Activated CD4-positive, alpha-beta memory T cell treated with anti-CD3 and anti-CD28 coated beads, Interleukin-2, amount 10 ng/mL, durations not matched to agents 7 days and 5 days (primary cell): ENCODE measurements around the gene PANX1. TPM values are rescaled to one million over a fixed set of nuclear protein-coding genes. Genes with fewer than 3 reads are reported as not detected.
A peak's percentile ranks its signal among the peaks of the same experiment; 100 is the strongest.
"Not testable (repeated sequence)": the region's sequence is repeated elsewhere in the genome, so short reads cannot be mapped to it uniquely, and the experiment has no call there.

Experiments used
- CTCF ChIA-PET: fragments of 350-600 bp; sonication (Branson Sonifier 250); formaldehyde crosslinking; loops from one replicate; lab custom pipeline; 2021; ENCODE audit warnings: antibody characterized with exemption, inconsistent platforms; lab: Charles Lee
- POLR2A ChIA-PET: fragments of 350-600 bp; sonication (Branson Sonifier 250); formaldehyde crosslinking; loops from one replicate; lab custom pipeline; 2021; ENCODE audit warnings: antibody characterized with exemption; lab: Charles Lee
- DNase-seq: peaks from one replicate; pipeline ENCODE4 v3.0.0-alpha.2; 2020
- H3K27ac Mint-ChIP-seq: one replicate; pipeline ENCODE4 v1.8.0; 2021; ENCODE audit warnings: mild to moderate bottlenecking, mixed read lengths
- H3K27me3 Mint-ChIP-seq: one replicate; pipeline ENCODE4 v1.8.0; 2021; ENCODE audit warnings: mixed read lengths
- H3K36me3 Mint-ChIP-seq: one replicate; pipeline ENCODE4 v1.8.0; 2021; ENCODE audit warnings: low read depth, mixed read lengths
- H3K4me1 Mint-ChIP-seq: one replicate; pipeline ENCODE4 v1.8.0; 2021; ENCODE audit warnings: mixed read lengths
- H3K4me3 Mint-ChIP-seq: one replicate; pipeline ENCODE4 v1.8.0; 2021; ENCODE audit warnings: mild to moderate bottlenecking, mixed read lengths
- H3K9me3 Mint-ChIP-seq: one replicate; pipeline ENCODE4 v1.8.0; 2021; ENCODE audit warnings: mixed read lengths
- total RNA-seq, 2 experiments: library from RNA; stranded (reverse); gene quantifications; one replicate each; pipeline ENCODE4 v1.2.3, GENCODE V29; 2021

Gene PANX1
- total RNA-seq, 2 experiments from 2014 or later: 13.7 to 13.9 TPM

DNA sequence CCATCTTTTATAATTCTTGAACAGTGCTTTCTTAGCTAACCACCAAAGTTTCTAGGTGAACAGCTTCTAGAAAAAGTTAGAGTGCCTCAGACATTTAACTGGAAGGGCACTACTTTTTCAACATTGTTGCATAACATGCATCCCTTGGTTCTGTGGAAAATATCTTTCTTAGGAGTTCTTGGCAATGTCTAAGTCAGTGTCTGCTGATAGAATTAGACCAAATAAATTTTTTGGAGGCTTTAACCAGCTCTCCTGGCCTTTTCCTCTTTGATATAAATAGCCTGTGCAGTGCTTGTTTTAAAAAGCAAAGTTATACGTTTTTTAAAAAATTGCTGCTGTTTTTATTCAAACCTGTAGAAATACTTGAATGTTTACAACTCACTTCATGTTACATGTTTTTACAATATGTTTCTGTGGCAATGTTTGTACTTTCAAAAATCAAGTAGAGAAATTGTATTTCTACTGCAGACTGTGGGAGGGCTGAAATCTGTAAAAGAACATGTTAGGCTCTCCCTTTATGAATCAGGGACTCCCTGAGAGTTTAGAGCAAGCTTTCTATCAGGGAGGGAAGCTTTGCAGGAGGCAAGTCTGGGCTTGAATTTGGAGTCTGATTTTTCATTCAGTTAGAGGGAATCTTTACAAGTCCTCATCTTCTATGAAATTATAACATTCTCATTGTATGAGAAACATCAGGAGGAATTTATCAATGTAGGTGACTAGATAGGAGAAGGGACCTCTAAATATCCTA, 16.3 kb upstream of the PANX1 start:
- Mint-ChIP-seq H3K27ac (no peak overlapping the region), H3K9me3 (peaks cover 2% of the 10 kb centered on the region), H3K36me3 (no peaks in the 10 kb centered on the region), H3K4me3 (no peak overlapping the region), H3K27me3 (peaks cover 12% of the 10 kb centered on the region), H3K4me1 (no peaks in the 10 kb centered on the region)
- POLR2A ChIA-PET: no interaction called here
- no peak for DNase-seq
- CTCF ChIA-PET: no interaction called here

DNA sequence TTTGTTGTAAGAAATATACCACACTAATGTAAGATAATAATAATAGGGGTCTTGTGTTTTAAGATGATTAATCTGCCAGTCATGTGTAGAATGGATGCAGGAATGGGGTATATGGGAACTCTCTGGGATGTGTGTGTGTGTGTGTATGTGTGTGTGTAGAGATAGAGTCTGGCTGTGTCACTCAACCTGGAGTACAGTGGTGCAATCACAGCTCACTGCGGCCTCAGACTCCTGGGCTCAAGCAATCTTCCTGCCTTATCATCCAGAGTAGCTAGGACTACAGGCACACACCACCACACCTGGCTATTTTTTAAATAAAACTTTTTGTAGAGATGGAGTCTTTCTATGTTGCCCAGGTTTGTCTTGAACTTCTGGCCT, 11.5 kb upstream of the PANX1 start:
- H3K27me3 Mint-ChIP-seq: peaks cover 8% of the 10 kb centered on the region
- no peaks in the 10 kb centered on the region for H3K9me3 Mint-ChIP-seq
- POLR2A ChIA-PET: no interaction called here
- CTCF ChIA-PET: no interaction called here
- no peak for DNase-seq
- no peak overlapping the region for H3K27ac Mint-ChIP-seq
- no peaks in the 10 kb centered on the region for H3K4me1 Mint-ChIP-seq
- no peak overlapping the region for H3K4me3 Mint-ChIP-seq
- H3K36me3 Mint-ChIP-seq: no peaks in the 10 kb centered on the region

DNA sequence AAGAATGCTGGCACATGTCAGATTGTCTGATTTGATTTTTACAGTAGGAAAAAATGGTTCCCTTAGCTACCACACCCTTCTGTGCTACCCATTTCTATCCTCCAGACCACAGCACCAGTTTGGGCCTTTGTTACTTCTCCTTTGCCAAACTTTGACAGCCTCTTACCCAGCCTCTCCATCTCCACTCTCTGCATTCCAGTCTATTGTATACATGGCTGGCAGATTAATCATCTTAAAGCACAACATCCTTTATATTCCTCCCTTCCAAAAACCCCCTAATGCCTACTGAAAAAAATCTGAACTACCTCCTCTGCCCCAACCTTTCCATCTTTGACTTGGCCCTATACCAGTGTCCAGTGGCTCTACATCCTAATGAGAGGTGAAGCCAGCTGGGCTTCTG, 10.8 kb upstream of the PANX1 start:
- H3K27ac Mint-ChIP-seq: no peak overlapping the region
- H3K9me3 Mint-ChIP-seq: no peaks in the 10 kb centered on the region
- no peaks in the 10 kb centered on the region for H3K4me1 Mint-ChIP-seq
- no peaks in the 10 kb centered on the region for H3K36me3 Mint-ChIP-seq
- H3K4me3 Mint-ChIP-seq: no peak overlapping the region
- ChIA-PET POLR2A (no interaction called here), CTCF (no interaction called here)
- DNase-seq: no peak
- H3K27me3 Mint-ChIP-seq: peaks cover 8% of the 10 kb centered on the region

DNA sequence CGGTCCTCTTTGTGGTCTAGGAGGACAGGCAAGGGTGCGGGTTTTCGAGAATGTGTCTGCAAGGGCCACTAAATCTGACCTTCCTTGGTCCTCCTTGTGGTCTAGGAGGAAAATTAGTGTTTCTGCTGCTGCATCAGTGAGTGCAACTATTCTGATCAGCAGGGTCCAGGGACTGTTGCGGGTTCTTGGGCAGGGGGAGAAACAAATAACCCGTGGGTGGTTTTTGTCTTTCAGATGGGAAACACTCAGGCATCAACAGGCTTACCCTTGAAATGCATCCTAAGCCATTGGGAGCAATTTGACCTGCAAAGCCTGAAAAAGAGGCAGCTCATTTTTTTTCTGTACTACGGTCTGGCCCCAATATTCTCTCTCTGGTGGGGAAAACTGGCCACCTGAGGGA, 9.0 kb upstream of the PANX1 start:
- H3K4me1 Mint-ChIP-seq, H3K36me3 Mint-ChIP-seq, DNase-seq, CTCF ChIA-PET, H3K27me3 Mint-ChIP-seq, POLR2A ChIA-PET, H3K27ac Mint-ChIP-seq, H3K9me3 Mint-ChIP-seq, H3K4me3 Mint-ChIP-seq: not testable (repeated sequence)

DNA sequence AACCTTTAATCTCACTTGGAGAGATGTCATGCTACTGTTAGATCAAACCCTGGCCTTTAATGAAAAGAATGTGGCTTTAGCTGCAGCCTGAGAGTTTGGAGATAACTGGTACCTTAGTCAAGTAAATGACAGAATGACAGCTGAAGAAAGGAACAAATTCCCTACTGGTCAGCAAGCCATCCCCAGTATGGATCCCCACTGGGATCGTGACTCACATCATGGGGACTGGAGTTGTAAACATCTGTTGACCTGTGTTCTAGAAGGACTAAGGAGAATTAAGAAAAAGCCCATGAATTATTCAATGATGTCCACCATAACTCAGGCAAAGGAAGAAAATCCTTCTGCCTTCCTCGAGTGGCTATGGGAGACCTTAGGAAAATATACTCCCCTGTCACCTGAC, 8.1 kb upstream of the PANX1 start:
- H3K9me3 Mint-ChIP-seq, H3K4me3 Mint-ChIP-seq, H3K27me3 Mint-ChIP-seq, DNase-seq, POLR2A ChIA-PET, H3K36me3 Mint-ChIP-seq, H3K4me1 Mint-ChIP-seq, H3K27ac Mint-ChIP-seq, CTCF ChIA-PET: not testable (repeated sequence)

DNA sequence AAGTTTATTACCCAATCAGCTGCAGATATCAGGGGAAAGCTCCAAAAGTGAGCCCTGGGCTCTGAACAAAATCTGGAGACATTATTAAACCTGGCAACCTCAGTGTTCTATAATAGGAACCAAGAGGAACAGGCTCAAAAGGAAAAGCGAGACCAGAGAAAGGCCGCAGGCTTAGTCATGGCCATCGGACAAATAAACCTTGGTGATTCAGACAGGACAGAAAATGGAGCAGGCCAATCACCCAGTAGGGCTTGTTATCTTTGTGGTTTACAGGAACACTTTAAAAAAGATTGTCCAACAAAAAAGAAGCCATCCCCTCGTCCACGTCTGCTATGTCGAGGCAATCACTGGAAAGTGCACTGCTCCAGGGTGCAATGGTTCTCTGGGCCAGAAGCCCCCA, 7.7 kb upstream of the PANX1 start:
- Mint-ChIP-seq H3K36me3 (no peaks in the 10 kb centered on the region), H3K4me3 (no peak overlapping the region), H3K27me3 (no peaks in the 10 kb centered on the region), H3K27ac (no peak overlapping the region), H3K9me3 (peaks cover 3% of the 10 kb centered on the region), H3K4me1 (no peaks in the 10 kb centered on the region)
- no peak for DNase-seq
- CTCF ChIA-PET: no interaction called here
- POLR2A ChIA-PET: no interaction called here

DNA sequence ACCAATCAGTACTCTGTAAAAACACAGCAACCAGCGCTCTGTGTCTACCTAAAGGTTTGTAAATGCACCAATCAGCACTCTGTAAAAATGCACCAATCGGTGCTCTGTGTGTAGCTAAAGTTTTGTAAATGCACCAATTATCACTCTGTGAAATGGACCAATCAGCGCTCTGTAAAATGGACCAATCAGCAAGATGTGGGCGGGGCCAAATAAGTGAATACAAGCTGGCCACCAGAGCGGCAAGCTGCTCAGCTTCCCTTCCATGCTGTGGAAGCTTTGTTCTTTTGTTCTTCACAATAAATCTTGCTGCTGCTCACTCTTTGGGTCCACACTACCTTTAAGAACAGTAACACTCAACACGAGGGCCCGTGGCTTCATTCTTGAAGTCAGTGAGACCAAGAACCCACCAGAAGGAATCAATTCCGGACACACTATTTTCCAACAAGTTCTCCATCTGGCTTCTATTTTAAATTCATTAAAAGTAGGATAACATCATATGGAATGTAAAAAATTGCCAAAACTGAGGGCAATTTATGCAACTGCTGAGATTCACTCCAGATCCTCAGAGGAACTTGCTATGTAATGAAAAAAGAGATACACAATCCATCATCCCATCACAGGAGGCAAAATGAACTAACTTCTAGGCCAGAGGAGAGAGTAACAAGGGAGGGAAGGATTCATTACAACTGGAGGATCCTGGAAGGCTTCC, 3.1 kb upstream of the PANX1 start:
- POLR2A ChIA-PET: no interaction called here
- Mint-ChIP-seq H3K9me3 (peaks cover 3% of the 10 kb centered on the region), H3K27me3 (no peaks in the 10 kb centered on the region), H3K27ac (no peak overlapping the region), H3K4me1 (peaks cover 15% of the 10 kb centered on the region), H3K36me3 (no peaks in the 10 kb centered on the region), H3K4me3 (no peak overlapping the region)
- CTCF ChIA-PET: no interaction called here
- no peak for DNase-seq

DNA sequence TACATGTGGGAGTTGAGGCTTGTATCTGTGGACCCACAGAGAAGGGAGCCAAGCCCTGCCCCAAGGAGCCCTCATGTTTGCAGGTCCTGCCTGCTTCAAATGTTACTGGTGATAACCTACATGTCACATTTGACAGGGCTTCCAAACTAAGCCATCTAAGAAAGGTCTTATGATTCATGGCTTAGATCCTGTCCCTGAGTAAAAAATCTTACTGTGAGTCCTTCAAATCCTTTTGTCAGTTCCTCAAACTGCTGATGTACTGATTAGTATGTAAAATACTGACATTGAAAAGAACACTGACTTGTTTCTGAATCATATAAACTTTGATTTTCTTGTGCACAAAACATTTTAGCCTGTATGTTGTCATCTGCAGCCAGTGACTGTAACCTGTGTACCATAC, 1.0 kb upstream of the PANX1 start:
- ChIA-PET POLR2A (interaction anchor here (0.7 to 3.0 kb wide), 7 partner anchors 16 to 1663 kb away, joined by 3 to 26 read pairs (median 8); partner anchors contain the start of genes ANKRD49, C11orf54, CEP57 and MED17), CTCF (interaction anchor here (1.2 to 1.5 kb wide), 2 partner anchors 344 to 377 kb away, joined by 3 to 4 read pairs; partner anchors contain the start of gene MED17)
- Mint-ChIP-seq H3K4me1 (peaks cover 15% of the 10 kb centered on the region), H3K9me3 (peaks cover 3% of the 10 kb centered on the region), H3K27me3 (no peaks in the 10 kb centered on the region), H3K27ac (no peak overlapping the region), H3K36me3 (no peaks in the 10 kb centered on the region), H3K4me3 (no peak overlapping the region)
- no peak for DNase-seq

DNA sequence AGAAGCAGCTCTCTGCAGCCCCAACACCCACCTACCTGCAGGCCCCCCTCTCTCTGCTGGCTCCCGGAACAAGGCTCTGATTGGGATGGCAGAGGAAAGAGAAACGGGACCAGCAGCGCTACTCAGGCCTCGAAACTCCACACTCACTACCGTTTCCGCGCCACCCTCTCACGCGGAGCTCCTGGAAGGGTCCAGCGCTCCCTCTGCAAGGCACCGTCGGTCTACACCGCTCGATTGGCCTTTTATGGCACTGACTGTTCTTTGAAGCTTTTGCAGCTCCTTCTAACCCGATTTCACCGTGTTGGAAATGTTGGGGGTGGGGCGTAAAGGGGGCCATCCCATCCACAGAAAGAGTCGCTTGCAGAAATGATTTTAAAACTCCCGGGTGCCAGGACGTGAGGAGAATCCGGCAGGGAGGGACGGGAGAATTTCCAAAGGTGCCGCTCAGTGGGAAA, 323 bp upstream of the PANX1 start:
- Mint-ChIP-seq H3K4me3 (no peak overlapping the region), H3K27ac (no peak overlapping the region), H3K36me3 (no peaks in the 10 kb centered on the region), H3K27me3 (no peaks in the 10 kb centered on the region), H3K4me1 (peaks cover 16% of the 10 kb centered on the region), H3K9me3 (peaks cover 3% of the 10 kb centered on the region)
- POLR2A ChIA-PET: interaction anchor here (0.5 to 3.0 kb wide), 19 partner anchors 10 to 1662 kb away, joined by 3 to 26 read pairs (median 4); partner anchors contain the start of genes ANKRD49, C11orf54, CEP295 and CEP57
- no peak for DNase-seq
- CTCF ChIA-PET: interaction anchor here (1.0 to 2.1 kb wide), 6 partner anchors 10 to 377 kb away, joined by 3 to 6 read pairs (median 3); partner anchors contain the start of gene MED17

DNA sequence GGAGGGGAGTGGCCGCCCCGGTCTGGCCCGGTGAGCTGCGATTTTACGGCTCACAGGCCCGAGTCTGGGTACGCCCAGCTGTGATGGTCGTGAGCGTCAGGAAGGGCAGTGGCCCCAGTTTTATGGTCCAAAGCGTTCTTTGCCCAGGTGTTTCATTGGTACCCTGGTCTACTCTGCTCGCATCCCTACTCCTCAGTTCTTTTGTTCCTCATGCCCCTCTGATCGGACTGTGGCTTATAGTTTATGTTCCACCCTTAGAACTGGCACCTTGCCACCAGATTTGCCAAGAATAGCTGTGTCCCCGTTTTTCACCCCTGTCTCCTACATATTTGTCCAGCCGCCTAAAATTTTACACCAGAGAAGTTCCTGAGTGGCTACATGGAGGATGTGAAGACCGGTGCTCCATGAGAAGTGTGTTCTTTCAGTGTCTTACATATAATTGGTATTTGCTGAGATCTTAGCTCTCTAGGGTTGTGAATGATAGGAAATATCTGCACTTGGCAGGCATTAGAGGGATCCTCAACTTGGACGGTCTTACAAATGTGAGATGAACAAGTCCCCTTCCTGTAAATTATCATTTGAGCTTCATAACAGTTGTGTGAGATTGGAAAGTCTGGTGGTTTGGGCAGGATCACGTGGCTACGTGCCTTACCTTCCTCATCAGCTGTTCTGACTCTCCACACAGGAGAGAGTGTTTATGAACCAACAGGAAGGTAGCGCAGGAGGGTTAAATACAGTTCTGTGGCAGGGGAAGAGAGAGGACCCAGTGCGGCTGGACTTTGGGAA, 1.1 kb downstream of the PANX1 start:
- Mint-ChIP-seq H3K4me3 (no peak overlapping the region), H3K27ac (no peak overlapping the region), H3K9me3 (no peaks in the 10 kb centered on the region), H3K4me1 (peaks cover 28% of the 10 kb centered on the region), H3K27me3 (no peaks in the 10 kb centered on the region), H3K36me3 (no peaks in the 10 kb centered on the region)
- ChIA-PET CTCF (interaction anchor here (0.6 to 2.1 kb wide), 3 partner anchors 9 to 43 kb away, joined by 3 to 6 read pairs (median 3); no protein-coding TSS in a partner anchor), POLR2A (interaction anchor here (0.6 to 3.0 kb wide), 12 partner anchors 13 to 1661 kb away, joined by 3 to 26 read pairs (median 8); partner anchors contain the start of genes ANKRD49, C11orf54, CEP295 and CEP57)
- peak; percentile 51 for DNase-seq

DNA sequence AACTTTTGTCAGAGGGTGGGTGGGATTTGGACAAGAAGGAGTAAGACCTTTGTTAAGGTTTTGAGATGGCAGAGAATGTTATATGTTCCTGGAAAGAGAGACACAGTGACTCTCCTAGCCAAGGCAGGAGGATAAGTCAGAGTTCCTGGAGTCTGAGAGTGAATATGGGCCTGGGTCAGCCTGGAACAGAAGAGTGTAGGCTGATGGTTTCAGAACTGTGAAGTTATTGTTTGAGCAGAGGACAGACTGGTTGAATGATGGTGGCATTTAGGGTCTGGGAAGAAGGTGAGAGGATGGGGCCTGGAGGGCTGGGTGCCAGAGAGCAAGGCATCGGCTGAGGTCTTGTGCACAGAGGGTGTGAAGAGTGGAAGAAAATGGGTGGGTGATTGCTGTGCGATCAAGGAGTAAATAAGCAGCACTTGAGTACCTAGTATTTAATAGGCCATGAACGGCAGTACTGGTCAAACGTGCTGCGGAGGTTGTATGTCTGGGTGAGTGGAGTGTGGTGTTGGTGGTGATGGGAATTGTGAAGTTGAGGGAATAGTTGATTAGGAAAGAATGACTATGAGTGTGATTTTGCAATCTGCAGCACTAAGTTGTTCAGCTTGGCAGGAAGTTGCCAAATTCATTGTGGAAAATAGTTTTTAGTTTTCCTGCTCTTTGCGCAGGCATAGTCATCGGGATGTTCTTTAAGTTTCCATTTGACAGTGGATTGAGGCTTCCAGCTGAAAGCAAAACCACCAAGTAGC, 1.8 kb downstream of the PANX1 start:
- H3K27me3 Mint-ChIP-seq: no peaks in the 10 kb centered on the region
- ChIA-PET CTCF (no interaction called here), POLR2A (interaction anchor here (1.8 to 3.0 kb wide), 7 partner anchors 14 to 1660 kb away, joined by 4 to 26 read pairs (median 11); partner anchors contain the start of genes ANKRD49, C11orf54, CEP57 and FAM76B)
- H3K4me3 Mint-ChIP-seq: no peak overlapping the region
- no peaks in the 10 kb centered on the region for H3K36me3 Mint-ChIP-seq
- no peaks in the 10 kb centered on the region for H3K9me3 Mint-ChIP-seq
- DNase-seq: no peak
- peaks cover 35% of the 10 kb centered on the region for H3K4me1 Mint-ChIP-seq
- H3K27ac Mint-ChIP-seq: no peak overlapping the region
